ENCODE results near the gene CFAP161.

DNA sequence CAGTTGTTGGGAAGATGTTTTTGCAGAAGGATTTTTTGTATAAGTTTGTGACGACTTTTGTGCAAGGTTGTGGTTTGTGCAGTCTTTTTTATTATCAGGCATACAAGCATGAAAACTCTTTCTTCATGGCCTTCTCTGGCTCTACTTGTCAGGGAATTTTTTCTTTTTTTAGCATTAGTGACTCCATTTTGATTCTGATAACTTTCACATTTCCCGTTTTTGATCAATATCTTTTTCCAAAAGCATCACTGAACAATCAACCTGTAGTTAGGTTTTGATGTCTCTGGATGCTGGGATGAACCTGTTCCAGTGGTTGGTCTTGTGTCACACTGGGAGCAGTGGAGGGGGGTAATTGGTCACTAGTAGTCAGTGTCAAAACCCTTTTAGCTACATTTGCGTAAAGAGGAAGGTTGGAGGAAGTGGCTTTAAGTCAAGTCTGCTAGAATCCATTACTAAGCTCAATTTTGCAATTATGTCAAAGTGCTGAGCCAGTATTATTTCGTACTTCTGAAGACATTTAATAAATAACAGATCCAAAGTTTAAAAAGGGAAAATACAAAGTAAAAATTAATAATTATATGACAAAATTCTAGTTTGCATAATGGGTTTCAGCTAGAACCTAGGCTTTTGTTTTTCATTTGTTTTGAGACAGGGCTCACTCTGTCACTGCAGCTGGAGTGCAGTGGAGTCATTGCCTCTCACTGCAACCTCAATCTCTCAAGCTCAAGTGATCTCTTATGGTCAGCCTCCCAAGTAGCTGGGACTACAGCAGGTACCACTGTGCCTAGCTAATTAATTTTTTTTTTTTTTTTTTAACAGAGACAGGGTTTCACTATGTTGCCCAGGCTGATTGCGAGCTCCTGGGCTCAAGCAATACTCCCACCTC lies 18.8 kb upstream of the CFAP161 start:
- TF ChIP-seq, protein P1, sequence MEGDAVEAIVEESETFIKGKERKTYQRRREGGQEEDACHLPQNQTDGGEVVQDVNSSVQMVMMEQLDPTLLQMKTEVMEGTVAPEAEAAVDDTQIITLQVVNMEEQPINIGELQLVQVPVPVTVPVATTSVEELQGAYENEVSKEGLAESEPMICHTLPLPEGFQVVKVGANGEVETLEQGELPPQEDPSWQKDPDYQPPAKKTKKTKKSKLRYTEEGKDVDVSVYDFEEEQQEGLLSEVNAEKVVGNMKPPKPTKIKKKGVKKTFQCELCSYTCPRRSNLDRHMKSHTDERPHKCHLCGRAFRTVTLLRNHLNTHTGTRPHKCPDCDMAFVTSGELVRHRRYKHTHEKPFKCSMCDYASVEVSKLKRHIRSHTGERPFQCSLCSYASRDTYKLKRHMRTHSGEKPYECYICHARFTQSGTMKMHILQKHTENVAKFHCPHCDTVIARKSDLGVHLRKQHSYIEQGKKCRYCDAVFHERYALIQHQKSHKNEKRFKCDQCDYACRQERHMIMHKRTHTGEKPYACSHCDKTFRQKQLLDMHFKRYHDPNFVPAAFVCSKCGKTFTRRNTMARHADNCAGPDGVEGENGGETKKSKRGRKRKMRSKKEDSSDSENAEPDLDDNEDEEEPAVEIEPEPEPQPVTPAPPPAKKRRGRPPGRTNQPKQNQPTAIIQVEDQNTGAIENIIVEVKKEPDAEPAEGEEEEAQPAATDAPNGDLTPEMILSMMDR (tag by site-specific recombination; IDR thresholded peaks at IDR 0.05): no peak
- TF ChIP-seq ZNF157 (tag by site-specific recombination; IDR thresholded peaks at IDR 0.05) (no peak), ZNF629 (tag by site-specific recombination; IDR thresholded peaks at IDR 0.05) (no peak), ZNF677 (tag by site-specific recombination; IDR thresholded peaks at IDR 0.05) (no peak), MZF1 (tag by site-specific recombination; IDR thresholded peaks at IDR 0.05; ENCODE audit: borderline replicate concordance) (no peak), ZNF391 (tag by site-specific recombination; IDR thresholded peaks at IDR 0.05; ENCODE audit: borderline replicate concordance, low read depth) (no peak), ZNF10 (tag by site-specific recombination; IDR thresholded peaks at IDR 0.05) (no peak), ZBTB7A (tag by site-specific recombination; IDR thresholded peaks at IDR 0.05; ENCODE audit: low read depth) (no peak)
- TF ChIP-seq, protein P2, sequence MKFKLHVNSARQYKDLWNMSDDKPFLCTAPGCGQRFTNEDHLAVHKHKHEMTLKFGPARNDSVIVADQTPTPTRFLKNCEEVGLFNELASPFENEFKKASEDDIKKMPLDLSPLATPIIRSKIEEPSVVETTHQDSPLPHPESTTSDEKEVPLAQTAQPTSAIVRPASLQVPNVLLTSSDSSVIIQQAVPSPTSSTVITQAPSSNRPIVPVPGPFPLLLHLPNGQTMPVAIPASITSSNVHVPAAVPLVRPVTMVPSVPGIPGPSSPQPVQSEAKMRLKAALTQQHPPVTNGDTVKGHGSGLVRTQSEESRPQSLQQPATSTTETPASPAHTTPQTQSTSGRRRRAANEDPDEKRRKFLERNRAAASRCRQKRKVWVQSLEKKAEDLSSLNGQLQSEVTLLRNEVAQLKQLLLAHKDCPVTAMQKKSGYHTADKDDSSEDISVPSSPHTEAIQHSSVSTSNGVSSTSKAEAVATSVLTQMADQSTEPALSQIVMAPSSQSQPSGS (tag by site-specific recombination; IDR thresholded peaks at IDR 0.05; ENCODE audit: low read depth): no peak
- TF ChIP-seq, protein P3, sequence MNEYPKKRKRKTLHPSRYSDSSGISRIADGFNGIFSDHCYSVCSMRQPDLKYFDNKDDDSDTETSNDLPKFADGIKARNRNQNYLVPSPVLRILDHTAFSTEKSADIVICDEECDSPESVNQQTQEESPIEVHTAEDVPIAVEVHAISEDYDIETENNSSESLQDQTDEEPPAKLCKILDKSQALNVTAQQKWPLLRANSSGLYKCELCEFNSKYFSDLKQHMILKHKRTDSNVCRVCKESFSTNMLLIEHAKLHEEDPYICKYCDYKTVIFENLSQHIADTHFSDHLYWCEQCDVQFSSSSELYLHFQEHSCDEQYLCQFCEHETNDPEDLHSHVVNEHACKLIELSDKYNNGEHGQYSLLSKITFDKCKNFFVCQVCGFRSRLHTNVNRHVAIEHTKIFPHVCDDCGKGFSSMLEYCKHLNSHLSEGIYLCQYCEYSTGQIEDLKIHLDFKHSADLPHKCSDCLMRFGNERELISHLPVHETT (tag by site-specific recombination; IDR thresholded peaks at IDR 0.05): no peak
- TF ChIP-seq, protein P4, sequence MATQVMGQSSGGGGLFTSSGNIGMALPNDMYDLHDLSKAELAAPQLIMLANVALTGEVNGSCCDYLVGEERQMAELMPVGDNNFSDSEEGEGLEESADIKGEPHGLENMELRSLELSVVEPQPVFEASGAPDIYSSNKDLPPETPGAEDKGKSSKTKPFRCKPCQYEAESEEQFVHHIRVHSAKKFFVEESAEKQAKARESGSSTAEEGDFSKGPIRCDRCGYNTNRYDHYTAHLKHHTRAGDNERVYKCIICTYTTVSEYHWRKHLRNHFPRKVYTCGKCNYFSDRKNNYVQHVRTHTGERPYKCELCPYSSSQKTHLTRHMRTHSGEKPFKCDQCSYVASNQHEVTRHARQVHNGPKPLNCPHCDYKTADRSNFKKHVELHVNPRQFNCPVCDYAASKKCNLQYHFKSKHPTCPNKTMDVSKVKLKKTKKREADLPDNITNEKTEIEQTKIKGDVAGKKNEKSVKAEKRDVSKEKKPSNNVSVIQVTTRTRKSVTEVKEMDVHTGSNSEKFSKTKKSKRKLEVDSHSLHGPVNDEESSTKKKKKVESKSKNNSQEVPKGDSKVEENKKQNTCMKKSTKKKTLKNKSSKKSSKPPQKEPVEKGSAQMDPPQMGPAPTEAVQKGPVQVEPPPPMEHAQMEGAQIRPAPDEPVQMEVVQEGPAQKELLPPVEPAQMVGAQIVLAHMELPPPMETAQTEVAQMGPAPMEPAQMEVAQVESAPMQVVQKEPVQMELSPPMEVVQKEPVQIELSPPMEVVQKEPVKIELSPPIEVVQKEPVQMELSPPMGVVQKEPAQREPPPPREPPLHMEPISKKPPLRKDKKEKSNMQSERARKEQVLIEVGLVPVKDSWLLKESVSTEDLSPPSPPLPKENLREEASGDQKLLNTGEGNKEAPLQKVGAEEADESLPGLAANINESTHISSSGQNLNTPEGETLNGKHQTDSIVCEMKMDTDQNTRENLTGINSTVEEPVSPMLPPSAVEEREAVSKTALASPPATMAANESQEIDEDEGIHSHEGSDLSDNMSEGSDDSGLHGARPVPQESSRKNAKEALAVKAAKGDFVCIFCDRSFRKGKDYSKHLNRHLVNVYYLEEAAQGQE (tag by site-specific recombination; IDR thresholded peaks at IDR 0.05): no peak
- TF ChIP-seq, protein P5, sequence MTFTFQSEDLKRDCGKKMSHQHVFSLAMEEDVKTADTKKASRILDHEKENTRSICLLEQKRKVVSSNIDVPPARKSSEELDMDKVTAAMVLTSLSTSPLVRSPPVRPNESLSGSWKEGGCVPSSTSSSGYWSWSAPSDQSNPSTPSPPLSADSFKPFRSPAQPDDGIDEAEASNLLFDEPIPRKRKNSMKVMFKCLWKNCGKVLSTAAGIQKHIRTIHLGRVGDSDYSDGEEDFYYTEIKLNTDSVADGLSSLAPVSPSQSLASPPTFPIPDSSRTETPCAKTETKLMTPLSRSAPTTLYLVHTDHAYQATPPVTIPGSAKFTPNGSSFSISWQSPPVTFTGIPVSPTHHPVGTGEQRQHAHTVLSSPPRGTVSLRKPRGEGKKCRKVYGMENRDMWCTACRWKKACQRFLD (tag by site-specific recombination; IDR thresholded peaks at IDR 0.05): no peak

Measured in HEK293 (cell line).